IPS DF 19.7 (cell line): ENCODE data around the gene LYZL1.
"Not testable (repeated sequence)": the region's sequence is repeated elsewhere in the genome, so short reads cannot be mapped to it uniquely, and the experiment has no call there.

ENCODE experiments used
- DNase-seq: peaks from one replicate; pipeline ENCODE4 v3.0.0-alpha.2; 2013; ENCODE audit warnings: low read depth, low spot score

Gene LYZL1

DNA sequence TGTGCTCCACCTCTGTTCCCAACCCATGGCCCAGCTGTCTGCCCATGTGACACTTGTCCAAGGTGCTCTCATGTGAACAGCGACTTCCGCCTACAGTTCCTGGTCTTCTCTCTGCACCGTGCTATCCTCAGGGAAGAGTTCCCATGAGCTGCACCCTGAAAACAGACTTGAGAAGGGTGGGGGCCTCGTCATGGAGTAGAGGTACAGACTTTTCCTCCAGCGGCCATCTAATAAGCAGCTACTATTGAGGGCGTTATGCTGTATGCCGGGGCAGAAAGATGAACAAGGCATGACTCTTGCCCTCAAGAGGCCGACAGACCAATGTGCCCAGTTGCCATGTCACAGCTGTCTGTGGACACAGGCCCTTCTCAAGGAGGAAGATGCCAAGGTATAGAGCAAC is 25.4 kb upstream of the LYZL1 start:
- no peak for DNase-seq

GRCh38 chr10:29265210-29265768 is 23.6 kb upstream of the LYZL1 start:
- no peak for DNase-seq

DNA sequence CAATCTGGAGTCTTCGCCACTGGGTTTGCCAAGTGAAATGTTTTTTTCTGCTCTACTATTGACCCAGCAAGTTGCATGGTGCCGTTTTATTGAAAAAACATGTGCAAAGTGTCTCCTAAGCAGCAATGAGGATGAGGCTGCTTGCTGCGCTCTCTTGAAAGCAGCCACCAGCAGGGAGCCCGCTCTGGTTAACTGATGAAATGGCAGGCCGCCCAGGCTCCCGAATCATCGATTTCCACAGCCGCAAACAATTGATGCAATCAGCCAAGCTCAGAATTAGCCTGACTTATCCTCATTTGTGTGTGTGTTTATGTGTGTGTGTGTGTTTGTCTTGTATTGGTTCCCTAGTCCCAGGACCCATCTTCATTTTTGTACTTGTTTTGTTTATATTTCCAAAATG is 22.2 kb upstream of the LYZL1 start:
- DNase-seq, result no peak

DNA sequence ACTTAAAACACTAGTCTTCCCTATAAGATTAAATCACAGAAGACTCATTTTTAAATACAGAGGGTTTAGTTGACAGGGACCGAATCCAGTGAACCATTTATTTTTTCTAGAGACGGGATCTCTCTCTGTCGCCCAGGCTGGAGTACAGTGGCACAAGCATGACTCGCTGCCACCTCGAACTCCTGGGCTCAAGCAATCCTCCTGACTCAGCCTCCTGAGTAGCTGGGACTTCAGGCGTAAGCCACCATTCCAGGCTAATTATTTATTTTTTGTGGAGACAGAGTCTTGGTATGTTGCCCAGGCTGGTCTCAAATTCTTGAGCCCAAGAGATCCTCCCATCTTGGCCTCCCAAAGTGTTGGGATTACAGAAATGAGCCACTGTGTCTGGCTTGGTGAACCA is 20.9 kb upstream of the LYZL1 start:
- DNase-seq, result no peak

DNA sequence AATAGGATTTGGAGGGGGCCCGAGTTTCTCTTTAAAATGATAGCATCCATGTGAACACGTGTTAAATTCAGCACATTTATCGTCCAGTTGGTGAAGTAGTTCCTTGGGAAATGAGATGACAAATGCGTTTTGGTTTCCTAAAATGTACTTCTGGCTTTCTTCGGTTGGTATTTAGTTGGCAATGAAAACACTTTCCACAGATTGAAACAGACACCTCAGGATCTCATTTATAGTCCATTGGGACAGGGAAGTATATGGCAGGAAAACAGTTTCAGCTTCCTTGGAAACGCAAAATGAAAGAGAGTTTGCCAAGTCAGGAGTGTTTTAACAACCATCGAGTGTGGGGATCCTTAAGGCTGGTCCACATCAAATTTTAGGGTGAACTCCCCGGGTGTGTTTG is 19.4 kb upstream of the LYZL1 start:
- DNase-seq, result no peak

DNA sequence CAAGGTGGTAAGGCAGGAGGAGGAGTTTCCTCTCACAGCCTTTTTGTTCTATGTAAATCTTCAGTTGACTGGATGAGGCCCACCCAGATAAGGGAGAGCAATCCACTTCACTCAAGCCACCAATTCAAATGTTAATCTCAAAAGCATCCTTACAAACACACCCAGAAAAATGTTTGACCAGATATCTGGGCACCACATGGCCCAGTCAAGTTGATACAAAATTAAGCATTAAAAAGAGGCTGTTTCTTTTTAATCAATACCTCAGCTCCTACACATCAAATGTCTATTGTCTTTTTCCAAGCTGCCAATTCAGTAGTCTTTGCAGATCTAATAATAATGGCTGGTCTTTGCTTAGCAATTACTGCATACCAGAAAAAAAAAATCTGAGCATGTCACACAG is 18.0 kb upstream of the LYZL1 start:
- DNase-seq, result no peak

- no peak for DNase-seq
Measured at GRCh38 chr10:29271877-29272276, 17.0 kb upstream of the LYZL1 start.

DNA sequence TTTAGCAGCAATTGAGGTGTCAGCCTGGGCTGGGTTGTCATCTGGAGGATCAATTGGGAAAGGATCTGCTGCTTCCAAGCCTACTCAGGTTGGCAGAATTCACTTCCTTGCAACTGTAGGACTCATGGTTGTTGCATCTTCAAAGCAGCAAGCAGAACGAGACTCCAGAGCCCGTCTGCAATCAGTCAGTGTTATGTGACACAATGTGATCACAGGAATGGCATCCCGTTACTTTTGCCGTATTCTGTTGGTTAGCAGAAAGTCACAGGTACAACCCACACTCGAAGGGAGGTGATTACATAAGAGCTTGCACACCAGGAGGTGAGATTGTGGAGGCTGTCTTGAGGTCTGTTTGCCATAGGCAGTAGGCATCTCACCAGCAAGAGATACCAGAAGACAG is 15.4 kb upstream of the LYZL1 start:
- no peak for DNase-seq

- DNase-seq, result no peak
Measured at GRCh38 chr10:29276251-29276850, 12.5 kb upstream of the LYZL1 start.

DNA sequence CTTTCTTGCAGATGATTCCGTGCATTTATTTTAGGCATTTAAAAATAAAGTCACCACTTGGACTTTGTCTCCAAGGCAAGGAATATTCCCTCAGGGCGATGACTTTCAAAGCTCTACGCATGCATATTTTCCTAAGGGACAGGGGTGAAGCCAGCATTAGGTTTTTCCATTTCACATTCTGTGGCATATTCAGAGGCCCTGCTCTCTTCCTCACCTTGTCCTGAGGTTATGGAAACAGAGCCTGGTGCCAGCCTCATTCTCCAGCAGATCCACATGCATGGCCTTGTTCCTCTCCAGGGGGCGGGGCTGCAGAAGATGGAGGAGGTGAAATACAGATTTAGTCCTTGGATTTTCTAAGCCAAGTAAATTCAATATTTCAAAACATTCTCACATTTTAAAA is 11.6 kb upstream of the LYZL1 start:
- no peak for DNase-seq

GRCh38 chr10:29279779-29280487 is 8.9 kb upstream of the LYZL1 start:
- DNase-seq, result no peak

- DNase-seq, result no peak
Measured at GRCh38 chr10:29280488-29280840, 8.4 kb upstream of the LYZL1 start.

DNA sequence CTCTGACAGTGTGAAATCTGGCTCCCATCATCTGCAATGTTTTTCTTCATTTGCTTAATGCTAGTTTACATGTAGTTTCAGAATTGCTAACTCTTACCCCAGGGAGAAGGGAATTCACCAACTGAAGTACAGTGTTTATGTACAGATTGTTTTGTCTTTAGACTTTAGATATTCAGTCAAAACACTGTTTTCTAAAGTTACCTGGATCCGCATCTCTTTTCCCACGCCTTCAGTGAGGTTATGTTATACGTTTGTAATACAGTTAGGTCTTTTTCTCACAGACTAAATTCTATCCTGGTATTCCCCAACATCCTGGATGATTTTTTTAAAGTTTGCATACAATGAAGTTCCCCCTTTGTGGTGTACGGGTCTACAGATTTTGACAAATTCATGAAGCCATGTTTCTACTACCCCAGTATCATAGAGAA is 3.2 kb upstream of the LYZL1 start:
- DNase-seq, result no peak

- DNase-seq, result no peak
Measured at GRCh38 chr10:29287635-29288034, 1.2 kb upstream of the LYZL1 start.

GRCh38 chr10:29291561-29291960 is 2.7 kb downstream of the LYZL1 start:
- not testable (repeated sequence) for DNase-seq

DNA sequence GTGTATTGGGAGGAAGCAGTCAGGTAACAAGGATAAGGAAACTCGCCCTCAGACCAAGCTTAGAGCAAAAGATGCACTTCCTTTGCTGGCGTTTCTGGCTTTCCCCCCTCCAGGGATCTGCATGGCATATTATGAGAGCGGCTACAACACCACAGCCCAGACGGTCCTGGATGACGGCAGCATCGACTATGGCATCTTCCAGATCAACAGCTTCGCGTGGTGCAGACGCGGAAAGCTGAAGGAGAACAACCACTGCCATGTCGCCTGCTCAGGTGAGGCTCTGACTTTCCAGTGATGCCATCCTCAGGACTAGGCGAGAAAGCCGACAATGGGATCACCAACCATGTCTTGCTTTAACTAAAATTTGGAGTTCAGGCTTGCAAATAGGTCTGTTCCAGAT is 3.5 kb downstream of the LYZL1 start:
- DNase-seq, result not testable (repeated sequence)

- no peak for DNase-seq
Measured at GRCh38 chr10:29295813-29296212, 6.9 kb downstream of the LYZL1 start.

GRCh38 chr10:29297678-29298077 is 8.8 kb downstream of the LYZL1 start:
- no peak for DNase-seq

GRCh38 chr10:29301359-29301910 is 12.6 kb downstream of the LYZL1 start:
- DNase-seq, result no peak

- no peak for DNase-seq
Measured at GRCh38 chr10:29302499-29302898, 13.6 kb downstream of the LYZL1 start.

DNA sequence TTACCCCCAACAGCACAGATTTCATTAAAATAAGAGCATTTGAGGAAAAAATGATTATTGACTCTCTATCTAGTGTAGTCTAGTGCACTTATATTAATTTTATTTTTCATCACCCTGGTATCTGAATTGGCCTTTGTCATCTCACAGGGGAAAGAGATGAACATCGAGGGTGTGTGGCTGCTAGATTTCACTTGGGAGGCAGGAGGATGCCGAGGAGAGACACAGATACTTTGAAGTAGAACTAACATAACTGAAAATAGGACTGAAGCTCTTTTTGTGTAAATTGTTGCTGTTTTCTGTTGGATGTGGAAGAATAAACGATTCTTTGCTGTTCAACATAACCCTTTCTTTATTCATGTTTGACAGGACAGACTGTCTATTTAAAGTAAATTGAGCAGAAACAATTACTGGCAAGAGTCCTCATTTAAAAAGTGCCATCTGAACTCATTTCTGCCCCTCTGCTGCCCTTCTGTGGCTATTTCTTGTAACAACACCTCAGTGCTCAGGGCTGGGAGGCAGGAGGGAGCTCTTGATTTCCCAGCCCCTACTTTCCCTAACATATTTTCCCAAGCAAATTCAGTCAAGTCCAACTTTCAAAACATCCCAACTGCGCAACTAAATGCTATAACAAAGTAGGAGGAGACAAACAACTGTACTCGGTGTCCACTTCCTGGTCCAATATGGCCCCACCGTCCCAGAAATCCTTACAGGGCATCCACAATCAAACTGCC is 15.6 kb downstream of the LYZL1 start:
- no peak for DNase-seq

DNA sequence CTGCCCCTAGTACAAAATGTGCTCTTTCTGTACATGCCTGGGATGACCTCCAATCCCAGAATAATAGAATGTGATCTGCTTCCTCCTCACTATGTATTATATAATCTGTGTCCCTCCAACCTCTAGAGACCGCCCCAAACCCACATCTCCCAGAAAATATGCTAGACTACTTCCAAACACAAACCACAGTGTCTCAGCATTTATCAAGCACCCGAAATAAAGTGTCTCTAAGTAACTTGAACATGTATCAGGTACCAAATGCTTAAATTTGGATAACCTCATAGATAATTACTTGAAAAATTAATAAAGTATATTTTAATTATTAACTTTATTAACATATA is 16.1 kb downstream of the LYZL1 start:
- DNase-seq, result no peak

- DNase-seq, result no peak
Measured at GRCh38 chr10:29306688-29307087, 17.8 kb downstream of the LYZL1 start.
